ENCODE results near the gene CD3D. TPM values are rescaled to one million over a fixed set of nuclear protein-coding genes. Genes with fewer than 3 reads are reported as not detected.

Gene CD3D
- total RNA-seq, 1 experiment from 2014 or later, result 0.33 TPM

GRCh38 chr11:118373263-118373662 is 30.8 kb upstream of the CD3D start:
- ATAC-seq, result no peak
- ChIA-PET POLR2A (interaction anchor here (0.6 kb wide), 1 partner anchor 169 kb away, joined by 3 read pairs; no protein-coding TSS in a partner anchor), CTCF (no interaction called here)
- no peaks in the 10 kb centered on the region for H3K9me3 Mint-ChIP-seq
- no peak overlapping the region for H3K4me3 Mint-ChIP-seq
- DNase-seq (ENCODE audit: low spot score), result no peak
- no peaks in the 10 kb centered on the region for H3K27me3 Mint-ChIP-seq (ENCODE audit: low read depth)
- H3K36me3 Mint-ChIP-seq, result peaks cover 63% of the 10 kb centered on the region
- TF ChIP-seq FOXP4 (CRISPR knock-in tag; IDR thresholded peaks at IDR 0.05), result no peak
- H3K4me1 Mint-ChIP-seq, result 0 out of 2 replicates have a peak, but pooled peaks cover 4% of the 10 kb centered on the region
- no peak overlapping the region for H3K27ac Mint-ChIP-seq

GRCh38 chr11:118370774-118371173 is 28.3 kb upstream of the CD3D start:
- Mint-ChIP-seq H3K9me3 (no peaks in the 10 kb centered on the region), H3K27ac (no peak overlapping the region), H3K27me3 (ENCODE audit: low read depth) (no peaks in the 10 kb centered on the region), H3K4me1 (0 out of 2 replicates have a peak, but pooled peaks cover 4% of the 10 kb centered on the region), H3K36me3 (peaks cover 65% of the 10 kb centered on the region), H3K4me3 (no peak overlapping the region)
- TF ChIP-seq ZNF219 (CRISPR knock-in tag; IDR thresholded peaks at IDR 0.05; ENCODE audit: borderline replicate concordance) (no peak), IRF2 (CRISPR knock-in tag; IDR thresholded peaks at IDR 0.05; ENCODE audit: borderline replicate concordance, low read depth) (no peak), MAX (CRISPR knock-in tag; IDR thresholded peaks at IDR 0.05) (no peak), HMGXB4 (CRISPR knock-in tag; IDR thresholded peaks at IDR 0.05) (no peak), ZNF232 (CRISPR knock-in tag; IDR thresholded peaks at IDR 0.05) (no peak), GABPB1 (CRISPR knock-in tag; IDR thresholded peaks at IDR 0.05) (no peak), TEAD1 (CRISPR knock-in tag; IDR thresholded peaks at IDR 0.05) (no peak), MLX (CRISPR knock-in tag; IDR thresholded peaks at IDR 0.05) (no peak)
- ChIA-PET POLR2A (no interaction called here), CTCF (no interaction called here)
- ATAC-seq (no peak), DNase-seq (ENCODE audit: low spot score) (no peak)

- CTCF ChIA-PET, result no interaction called here
- 0 out of 2 replicates have a peak, but pooled peaks cover 4% of the 10 kb centered on the region for H3K4me1 Mint-ChIP-seq
These were observed 23.8 kb upstream of the CD3D start for GRCh38 chr11:118366287-118366686.

More at GRCh38 chr11:118366287-118366686, 23.8 kb upstream of the CD3D start:
- Mint-ChIP-seq H3K4me3 (no peak overlapping the region), H3K27me3 (ENCODE audit: low read depth) (no peaks in the 10 kb centered on the region), H3K9me3 (no peaks in the 10 kb centered on the region), H3K36me3 (peaks cover 37% of the 10 kb centered on the region), H3K27ac (no peak overlapping the region)
- TF ChIP-seq GABPB1 (CRISPR knock-in tag; IDR thresholded peaks at IDR 0.05), result no peak
- no peak for TF ChIP-seq ZNF317 (CRISPR knock-in tag; IDR thresholded peaks at IDR 0.05; ENCODE audit: borderline replicate concordance, low read depth)
- TF ChIP-seq KAT7 (CRISPR knock-in tag; IDR thresholded peaks at IDR 0.05; ENCODE audit: borderline replicate concordance), result no peak
- no peak for TF ChIP-seq CBFB (CRISPR knock-in tag; IDR thresholded peaks at IDR 0.05; ENCODE audit: low read depth)
- no peak for TF ChIP-seq ZBTB21 (CRISPR knock-in tag; IDR thresholded peaks at IDR 0.05; ENCODE audit: borderline replicate concordance)
- TF ChIP-seq FOXJ3 (CRISPR knock-in tag; IDR thresholded peaks at IDR 0.05; ENCODE audit: borderline replicate concordance), result no peak
- no peak for TF ChIP-seq ESRRA (CRISPR knock-in tag; IDR thresholded peaks at IDR 0.05; ENCODE audit: borderline replicate concordance)
- no peak for TF ChIP-seq USF1 (CRISPR knock-in tag; IDR thresholded peaks at IDR 0.05)
- TF ChIP-seq TCF7 (CRISPR knock-in tag; IDR thresholded peaks at IDR 0.05; ENCODE audit: low read depth), result no peak
- no peak for TF ChIP-seq MYBL2 (CRISPR knock-in tag; IDR thresholded peaks at IDR 0.05)
- no peak for TF ChIP-seq TEAD1 (CRISPR knock-in tag; IDR thresholded peaks at IDR 0.05)
- TF ChIP-seq ZNF416 (CRISPR knock-in tag; IDR thresholded peaks at IDR 0.05), result no peak
- TF ChIP-seq ZNF396 (CRISPR knock-in tag; IDR thresholded peaks at IDR 0.05; ENCODE audit: borderline replicate concordance), result no peak
- no peak for TF ChIP-seq NFATC4 (CRISPR knock-in tag; IDR thresholded peaks at IDR 0.05)
- no peak for TF ChIP-seq ETV6 (CRISPR knock-in tag; IDR thresholded peaks at IDR 0.05)
- TF ChIP-seq ZNF671 (CRISPR knock-in tag; IDR thresholded peaks at IDR 0.05), result no peak
- no peak for TF ChIP-seq NR3C1 (CRISPR knock-in tag; conservative IDR thresholded peaks at IDR 0.05; ENCODE audit: low read depth)
- TF ChIP-seq TP53 (CRISPR knock-in tag; IDR thresholded peaks at IDR 0.05), result no peak
- no peak for TF ChIP-seq ATF2 (CRISPR knock-in tag; IDR thresholded peaks at IDR 0.05; ENCODE audit: borderline replicate concordance, low read depth)
- POLR2A ChIA-PET, result no interaction called here
- ATAC-seq (no peak), DNase-seq (ENCODE audit: low spot score) (no peak)
